Hepatocyte (in vitro differentiated cells): Measurements from ENCODE around the gene EPHA8. TPM values are rescaled to one million over a fixed set of nuclear protein-coding genes. Genes with fewer than 3 reads are reported as not detected.

ENCODE experiments used
- DNase-seq: peaks from one replicate; pipeline ENCODE4 v3.0.0-alpha.2; 2016; ENCODE audit warnings: low spot score
- H2AFZ ChIP-seq: fragments of 200-600 bp; sonication (generic); 2 replicates; pipeline ENCODE4 v1.6.0; 2016; ENCODE audit warnings: antibody characterized with exemption, mild to moderate bottlenecking
- H3K27ac ChIP-seq: fragments of 200-600 bp; sonication (generic); 2 replicates; pipeline ENCODE4 v1.5.1; 2016; ENCODE audit warnings: mild to moderate bottlenecking
- H3K27me3 ChIP-seq: fragments of 200-600 bp; sonication (generic); 2 replicates; pipeline ENCODE4 v1.6.1; 2016
- H3K36me3 ChIP-seq: fragments of 200-600 bp; sonication (generic); replicated peaks from 2 replicates; pipeline ENCODE4 v1.5.1; 2016; ENCODE audit warnings: low read depth; ENCODE audit not compliant: insufficient read depth
- H3K4me1 ChIP-seq: fragments of 200-600 bp; sonication (generic); 2 replicates; pipeline ENCODE4 v1.5.1; 2016; ENCODE audit warnings: mild to moderate bottlenecking, moderate library complexity; ENCODE audit not compliant: insufficient read depth
- H3K4me2 ChIP-seq: fragments of 200-600 bp; sonication (generic); 2 replicates; pipeline ENCODE4 v1.6.0; 2016
- H3K4me3 ChIP-seq: fragments of 200-600 bp; sonication (generic); 2 replicates; pipeline ENCODE4 v1.5.1; 2016; ENCODE audit warnings: mild to moderate bottlenecking
- H3K79me2 ChIP-seq: fragments of 200-600 bp; sonication (generic); 2 replicates; pipeline ENCODE4 v1.6.0; 2017; ENCODE audit warnings: mild to moderate bottlenecking
- H3K9me2 ChIP-seq: fragments of 200-600 bp; sonication (generic); replicated peaks from 2 replicates; pipeline ENCODE4 v1.6.0; 2017; ENCODE audit warnings: mild to moderate bottlenecking; ENCODE audit not compliant: insufficient read depth
- H3K9me3 ChIP-seq: fragments of 200-600 bp; sonication (generic); 2 replicates; pipeline ENCODE4 v1.5.1; 2016; ENCODE audit warnings: low read depth, mild to moderate bottlenecking
- H4K20me1 ChIP-seq: fragments of 200-600 bp; sonication (generic); 2 replicates; pipeline ENCODE4 v1.6.0; 2016; ENCODE audit warnings: mild to moderate bottlenecking; ENCODE audit not compliant: insufficient read depth, poor library complexity, severe bottlenecking
- CTCF ChIP-seq: fragments of 200-600 bp; sonication (generic); IDR thresholded peaks from 2 replicates; pipeline ENCODE4 v1.5.1; 2016; ENCODE audit warnings: antibody characterized with exemption, mild to moderate bottlenecking; ENCODE audit not compliant: poor library complexity
- EZH2 ChIP-seq: fragments of 200-600 bp; sonication (generic); IDR thresholded peaks from 2 replicates; pipeline ENCODE4 v1.6.1; 2016; ENCODE audit warnings: antibody characterized with exemption, mild to moderate bottlenecking, borderline replicate concordance
- EZH2phosphoT487 ChIP-seq: fragments of 200-600 bp; sonication (generic); IDR thresholded peaks from one replicate; pipeline ENCODE4 v1.6.1; 2018; ENCODE audit warnings: antibody characterized with exemption, mild to moderate bottlenecking, low read depth, moderate library complexity; ENCODE audit not compliant: unreplicated experiment, severe bottlenecking
- WGBS: methylation state at CpG from one replicate; pipeline ENCODE4 v1.1.6; 2016; ENCODE audit warnings: low lambda C conversion rate; ENCODE audit errors: missing lambda C conversion rate; 5-methylcytosine and 5-hydroxymethylcytosine counted together
- polyA plus RNA-seq: library from polyadenylated mRNA; unstranded; fragments of >200 nt; fragmentation: Nextera tagmentation; extraction: Ambion mirVana; gene quantifications from 2 replicates; pipeline ENCODE4 v1.2.1, GENCODE V29; 2016
- total RNA-seq: library from RNA; depleted of rRNA; stranded (reverse); fragments of >200 nt; gene quantifications from 2 replicates; pipeline ENCODE4 v1.2.3, GENCODE V29; 2014

EPHA8 gene
- total and polyA plus RNA-seq, 2 experiments from 2014 or later: not detected

GRCh38 chr1:22557341-22557950 is 5.8 kb upstream of the EPHA8 start:
- Histone ChIP-seq H3K4me1 (no peaks in the 10 kb centered on the region), H3K79me2 (no peaks in the 10 kb centered on the region), H3K27ac (no peak overlapping the region), H3K36me3 (no peaks in the 10 kb centered on the region), H3K9me3 (no peaks in the 10 kb centered on the region), H4K20me1 (no peaks in the 10 kb centered on the region), H2AFZ (no peak overlapping the region), H3K4me3 (no peak overlapping the region), H3K27me3 (peaks cover 57% of the 10 kb centered on the region), H3K9me2 (no peaks in the 10 kb centered on the region), H3K4me2 (no peak overlapping the region)
- WGBS: 52% methylated on average over 5 of the region's 5 CpGs
- TF ChIP-seq CTCF (no peak), EZH2 (no peak), EZH2phosphoT487 (no peak)
- no peak for DNase-seq

- Histone ChIP-seq H3K27ac (no peak overlapping the region), H4K20me1 (no peaks in the 10 kb centered on the region), H3K4me3 (no peak overlapping the region), H3K9me2 (no peaks in the 10 kb centered on the region), H3K27me3 (peaks cover 86% of the 10 kb centered on the region), H3K4me2 (peak overlapping the region; percentile 65), H3K4me1 (no peaks in the 10 kb centered on the region), H3K79me2 (no peaks in the 10 kb centered on the region), H2AFZ (no peak overlapping the region), H3K9me3 (no peaks in the 10 kb centered on the region), H3K36me3 (no peaks in the 10 kb centered on the region)
- TF ChIP-seq EZH2phosphoT487 (no peak), EZH2 (no peak), CTCF (no peak)
- DNase-seq: no peak
- 9% methylated on average over 20 of the region's 57 CpGs for WGBS
Observed at GRCh38 chr1:22563671-22564602, 648 bp downstream of the EPHA8 start.

- H3K9me2 ChIP-seq: no peaks in the 10 kb centered on the region
- no peak overlapping the region for H3K27ac ChIP-seq
- H3K4me1 ChIP-seq: no peaks in the 10 kb centered on the region
- H3K4me3 ChIP-seq: no peak overlapping the region
- no peaks in the 10 kb centered on the region for H3K9me3 ChIP-seq
- no peaks in the 10 kb centered on the region for H3K79me2 ChIP-seq
- H3K36me3 ChIP-seq: no peaks in the 10 kb centered on the region
- no peak for DNase-seq
- WGBS: 89% methylated on average over 14 of the region's 14 CpGs
- peaks cover 64% of the 10 kb centered on the region for H3K27me3 ChIP-seq
- TF ChIP-seq CTCF (no peak), EZH2phosphoT487 (no peak), EZH2 (no peak)
- no peak overlapping the region for H2AFZ ChIP-seq
- no peak overlapping the region for H3K4me2 ChIP-seq
- no peaks in the 10 kb centered on the region for H4K20me1 ChIP-seq
Observed at GRCh38 chr1:22566161-22566560, 2.9 kb downstream of the EPHA8 start.
